Activated CD4-positive, alpha-beta T cell treated with anti-CD3 and anti-CD28 coated beads, Interleukin-2, amount 50 U/mL, for 16 hours (primary cell): Measurements from ENCODE around the gene SULF2.

ENCODE experiments used
- DNase-seq: peaks from one replicate; pipeline ENCODE4 v3.0.0-alpha.2; 2020

Gene SULF2

DNA sequence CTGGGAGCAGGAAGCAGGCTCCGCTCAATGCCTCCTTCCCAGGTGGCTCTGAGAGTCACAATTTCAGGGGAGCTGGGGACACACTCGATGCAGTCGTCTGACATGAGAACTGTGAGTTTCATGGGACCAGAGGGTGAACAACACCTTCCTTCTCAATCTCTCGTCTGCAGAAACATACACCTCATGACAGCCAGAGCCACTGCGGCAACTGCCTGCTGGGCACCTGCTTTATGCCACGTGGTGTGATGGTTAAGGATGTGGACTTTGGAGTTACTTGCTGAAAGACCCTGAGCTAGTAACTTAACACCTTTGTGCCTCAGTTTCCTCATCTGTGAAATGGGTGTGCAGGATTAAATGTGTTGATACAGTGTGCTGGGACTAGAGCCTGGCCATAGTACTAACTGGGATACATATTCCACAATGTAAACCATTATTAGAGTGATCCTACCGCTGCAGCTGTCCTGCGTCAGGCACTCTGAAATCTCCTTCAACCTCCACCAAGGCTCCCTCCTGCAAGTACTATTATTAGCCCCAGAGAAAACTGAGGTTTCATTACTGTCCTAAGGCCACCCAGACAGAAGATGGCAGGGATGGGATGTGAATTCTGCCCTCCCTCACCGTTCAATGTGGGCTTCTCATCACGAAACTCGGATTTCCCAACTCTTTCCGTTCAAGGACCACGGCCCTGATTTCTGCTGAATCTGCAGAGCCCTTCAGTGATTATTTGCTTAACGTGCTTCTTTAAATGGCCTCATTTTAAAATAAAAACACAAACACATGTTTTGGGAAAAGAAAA lies 24.4 kb downstream of the SULF2 start:
- no peak for DNase-seq

DNA sequence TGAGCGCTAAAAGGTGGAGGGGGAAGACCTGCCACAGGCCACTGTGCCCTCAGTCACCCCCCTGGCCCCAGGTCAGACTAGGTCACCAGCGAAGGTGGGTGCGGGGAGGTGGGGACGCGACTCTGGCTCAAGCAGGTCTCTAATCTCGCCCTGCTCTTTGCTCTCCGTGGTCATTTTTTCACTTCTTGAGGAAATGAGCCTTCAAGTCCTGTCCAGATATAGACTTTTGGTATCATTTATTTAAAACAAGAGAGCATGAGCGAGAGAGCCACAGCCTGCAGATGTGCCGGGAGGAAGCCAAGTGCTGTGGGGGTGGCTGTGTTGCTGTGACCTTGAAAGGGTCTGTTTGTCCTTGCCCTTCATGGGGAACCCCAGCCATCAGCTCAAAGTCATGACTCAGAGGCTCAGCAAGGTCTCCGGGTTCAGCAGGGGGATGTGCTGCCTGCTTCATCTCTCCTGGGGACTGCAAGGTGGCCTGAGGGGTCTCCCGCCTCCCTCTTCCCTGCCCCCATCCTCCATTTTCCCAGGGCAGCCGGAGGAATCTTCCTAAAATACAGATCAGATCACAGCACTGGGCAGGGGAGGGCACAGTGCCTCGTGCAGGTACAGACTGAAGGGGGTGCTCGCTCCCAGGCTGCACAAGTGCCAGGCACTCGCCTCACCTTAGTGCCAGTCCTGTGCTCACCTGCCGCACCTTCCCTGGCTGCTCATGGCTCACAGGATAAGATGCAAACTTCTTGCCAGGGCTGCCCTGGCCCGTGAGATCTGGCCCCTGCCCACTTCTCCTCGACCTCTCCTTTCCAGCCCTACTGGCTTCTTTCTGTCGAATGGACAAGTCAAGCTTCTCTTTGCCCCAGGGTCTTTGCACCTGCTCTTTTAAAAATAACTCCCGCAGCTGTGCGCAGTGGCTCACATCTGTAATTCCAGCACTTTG lies 26.5 kb downstream of the SULF2 start:
- DNase-seq: no peak

DNA sequence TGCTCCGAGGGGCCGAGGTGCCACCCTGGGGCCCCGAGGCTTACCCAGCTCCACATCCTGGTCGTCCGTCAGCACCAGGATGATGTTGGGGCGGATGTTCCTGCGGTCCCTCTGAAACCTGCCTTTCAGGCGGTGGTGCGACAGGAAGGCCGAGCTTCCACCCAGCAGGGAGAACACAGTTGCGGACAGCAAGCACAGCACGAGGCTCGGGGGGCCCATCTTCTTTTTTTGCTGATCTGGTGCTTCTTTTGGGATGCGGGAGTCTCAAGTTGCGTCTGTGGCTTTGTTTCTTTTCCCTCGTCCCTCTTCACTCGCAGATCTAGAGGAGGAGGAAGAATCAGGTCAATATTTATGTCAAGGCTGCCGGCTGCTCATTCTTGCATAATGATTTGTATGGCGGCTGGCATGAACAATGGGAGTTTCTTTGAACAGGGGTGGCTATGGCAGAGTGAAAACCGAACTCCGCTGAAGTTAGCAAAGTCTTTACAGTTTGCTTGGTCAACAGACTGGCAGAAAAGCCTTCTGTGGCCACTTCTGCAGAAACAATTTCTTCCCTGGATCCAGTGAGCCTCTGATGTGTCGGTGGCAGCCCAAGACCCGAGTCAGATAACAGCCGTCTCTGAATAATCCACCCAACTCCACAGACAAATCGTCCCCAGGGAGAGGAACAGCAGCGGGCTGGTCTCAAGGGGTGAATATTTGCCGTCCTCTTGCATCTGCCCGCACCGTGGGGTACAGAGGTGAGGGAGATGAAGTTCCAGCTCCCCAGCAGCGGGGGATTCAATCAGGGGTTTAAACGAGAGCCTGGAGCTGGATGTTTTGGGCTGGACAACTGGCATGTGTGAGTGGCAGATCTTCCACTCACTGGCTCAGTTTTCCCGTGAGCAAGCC lies 27.9 kb downstream of the SULF2 start:
- no peak for DNase-seq

DNA sequence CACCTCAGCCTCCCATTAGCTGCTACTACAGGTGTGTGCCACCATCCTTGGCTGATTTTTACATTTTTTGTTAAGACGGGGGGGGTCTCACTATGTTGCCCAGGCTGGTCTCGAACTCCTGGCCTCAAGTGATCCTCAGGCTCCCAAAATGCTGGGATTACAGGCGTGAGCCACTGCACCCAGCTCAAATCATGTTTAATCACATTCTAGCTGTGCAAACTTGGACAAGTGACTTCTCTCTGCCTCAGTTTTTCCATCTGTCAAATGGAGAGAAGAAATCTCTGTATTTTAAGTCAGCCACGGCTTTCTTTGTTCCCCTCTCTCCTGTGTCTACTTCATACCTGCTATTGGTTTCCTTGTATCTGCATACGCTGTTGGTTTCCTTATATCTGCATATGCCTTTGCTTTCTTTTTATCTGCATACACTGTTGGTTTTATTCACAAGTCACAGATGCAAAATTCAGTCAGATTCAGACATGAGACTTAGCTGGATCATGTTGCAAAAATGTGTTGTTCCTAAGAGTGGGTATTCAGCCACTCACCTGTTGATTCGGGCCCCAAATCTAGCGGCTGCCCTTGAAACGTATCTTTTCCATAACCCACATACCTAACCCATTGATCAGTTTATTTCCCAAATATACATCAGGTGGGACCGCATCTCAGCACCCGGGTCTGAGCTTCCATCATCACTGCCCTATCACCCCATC lies 30.2 kb downstream of the SULF2 start:
- DNase-seq: no peak

DNA sequence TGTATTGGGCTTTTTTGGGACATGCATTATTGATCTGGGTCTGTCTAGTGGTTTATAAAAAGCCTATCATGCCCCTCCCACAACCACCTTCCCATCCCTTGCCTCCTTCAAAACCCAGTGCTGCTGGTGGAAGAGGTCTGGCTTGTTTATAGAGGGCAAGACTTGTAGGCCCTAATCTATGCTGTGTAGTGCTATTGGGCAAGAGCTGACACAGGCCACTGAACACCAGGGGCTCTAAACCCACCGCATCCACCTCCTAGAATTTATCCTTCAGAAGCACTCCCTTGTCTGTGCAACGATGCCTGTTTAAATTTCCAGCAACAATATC lies 30.9 kb downstream of the SULF2 start:
- DNase-seq: no peak

DNA sequence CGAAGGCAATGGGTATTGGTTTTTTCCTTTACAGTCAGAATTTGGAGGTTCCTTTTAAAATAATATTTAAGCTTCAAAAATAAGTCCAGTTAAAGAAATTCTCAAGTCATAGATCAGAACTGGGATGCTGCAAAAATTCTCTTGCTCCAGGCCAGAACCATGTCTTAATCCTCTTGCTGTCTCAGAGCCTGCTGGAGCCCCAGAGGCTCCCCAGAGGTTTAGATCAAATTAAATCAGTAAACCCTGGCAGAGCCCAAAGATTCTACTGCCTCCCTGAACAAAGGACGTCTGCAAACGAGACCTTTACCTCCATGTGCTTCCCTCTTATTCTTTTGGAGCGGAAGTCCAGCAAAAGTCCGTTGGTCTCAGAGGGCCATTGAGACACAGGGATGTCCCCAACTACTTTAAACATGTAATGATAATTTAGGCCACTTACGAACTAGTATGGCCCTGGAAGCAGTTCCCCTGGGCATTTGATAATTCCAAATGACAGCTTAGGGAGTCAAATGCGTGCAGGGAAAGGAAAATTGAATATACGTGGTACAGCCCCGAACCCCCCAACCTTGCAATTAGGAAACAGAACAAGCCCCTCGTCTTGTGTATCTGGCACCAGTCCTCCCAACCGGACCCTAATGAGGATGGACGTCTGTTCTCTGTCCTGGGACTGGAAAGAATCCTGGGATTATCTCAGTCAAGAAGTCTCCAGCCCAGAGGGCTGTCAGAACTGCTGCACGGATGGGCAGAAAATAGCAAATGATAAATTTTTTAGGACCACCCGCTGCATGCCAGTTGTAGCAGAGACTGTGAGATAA lies 31.5 kb downstream of the SULF2 start:
- no peak for DNase-seq

DNA sequence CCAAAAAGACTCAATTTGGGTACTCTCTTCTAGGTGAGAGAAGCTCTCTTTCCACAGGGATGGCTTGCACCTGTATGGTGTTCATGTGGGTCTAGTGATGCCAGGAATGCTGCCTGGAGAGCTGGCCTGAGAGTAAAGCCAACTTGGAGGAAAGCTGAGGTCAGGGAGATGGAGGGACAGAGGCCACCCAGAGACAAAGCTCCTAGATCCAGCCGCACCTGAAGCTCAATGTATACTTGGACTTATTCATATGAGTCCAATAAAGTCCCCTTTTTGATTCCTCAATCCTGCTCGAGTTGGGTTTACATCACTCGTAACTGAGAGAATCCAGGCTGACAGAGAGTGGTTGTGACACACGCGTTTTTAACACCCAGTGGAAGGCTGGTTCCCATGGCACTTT lies 33.8 kb downstream of the SULF2 start:
- no peak for DNase-seq

DNA sequence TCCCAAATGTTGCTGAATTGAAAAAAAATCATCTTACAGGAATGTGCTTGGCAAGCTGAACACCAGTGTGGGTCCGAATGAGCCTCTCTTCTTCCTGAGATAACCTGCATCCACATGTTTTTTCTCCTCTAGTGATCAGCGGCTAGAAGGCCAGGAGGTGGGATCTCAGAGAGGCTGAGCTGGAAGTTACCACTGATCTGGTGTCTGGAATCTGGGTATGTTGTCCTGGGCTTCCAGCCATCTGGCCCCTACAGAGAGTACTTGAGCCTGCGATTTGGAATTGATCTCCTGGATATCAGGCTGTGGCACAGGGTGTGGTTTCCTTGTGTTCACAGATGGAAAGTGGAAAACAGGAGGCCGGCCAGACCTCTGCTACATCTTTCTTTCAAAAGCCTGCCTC lies 35.9 kb downstream of the SULF2 start:
- DNase-seq: no peak

DNA sequence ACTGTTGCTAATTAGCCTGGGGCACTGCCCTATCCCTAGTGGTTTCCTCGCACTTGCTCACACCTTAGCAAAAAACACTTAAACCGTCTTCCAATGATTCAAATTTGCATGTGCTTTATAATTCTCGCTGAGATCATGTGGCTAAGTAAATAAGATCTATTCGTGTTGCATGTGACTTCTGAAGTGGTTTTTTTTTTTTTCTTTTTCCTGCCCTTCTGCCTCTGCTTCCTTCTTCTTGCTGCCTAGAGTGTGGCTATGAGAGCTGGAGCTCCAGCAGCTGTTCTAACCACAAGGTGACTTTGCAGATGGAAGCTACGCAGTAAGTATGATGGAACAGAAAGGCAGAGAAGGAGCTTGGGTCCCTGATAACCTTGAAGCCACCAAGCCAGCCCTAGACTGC lies 36.5 kb downstream of the SULF2 start:
- no peak for DNase-seq

DNA sequence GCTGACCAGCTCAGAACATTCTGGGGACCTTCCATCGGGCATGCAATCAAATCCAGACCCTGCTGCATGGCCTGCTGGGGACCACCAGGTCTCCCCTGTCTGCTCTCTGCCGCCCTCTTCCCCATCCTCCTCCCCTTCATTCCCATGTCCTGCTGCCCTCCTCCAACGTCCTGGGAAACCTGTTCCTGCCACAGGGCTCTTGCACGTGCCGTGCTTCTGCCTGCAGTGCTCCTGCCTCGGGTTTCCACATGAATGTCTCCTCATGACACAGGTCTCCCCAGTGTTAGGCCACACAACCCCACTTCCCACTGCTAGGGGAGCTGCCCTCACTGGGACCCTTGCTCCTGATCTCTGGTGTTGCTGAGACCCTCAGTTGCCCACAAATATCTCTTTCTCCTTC lies 37.2 kb downstream of the SULF2 start:
- no peak for DNase-seq

DNA sequence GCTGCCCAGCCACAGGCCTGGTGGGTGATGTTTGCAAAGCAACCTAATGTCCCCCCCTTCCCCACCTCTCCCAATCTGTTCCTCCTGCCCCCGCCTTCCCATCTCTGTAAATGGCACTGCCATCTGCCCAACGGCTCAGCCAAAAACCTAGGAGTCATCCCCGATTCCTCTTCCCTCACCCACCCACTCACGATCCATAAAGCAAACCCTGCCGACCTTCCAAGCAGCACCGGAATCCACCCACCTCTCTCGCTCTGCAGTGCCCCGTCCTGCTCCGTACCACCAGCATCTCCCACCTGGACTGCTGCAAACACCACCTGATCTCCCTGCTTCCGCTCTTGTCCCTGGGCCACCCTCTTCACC lies 37.6 kb downstream of the SULF2 start:
- no peak for DNase-seq

DNA sequence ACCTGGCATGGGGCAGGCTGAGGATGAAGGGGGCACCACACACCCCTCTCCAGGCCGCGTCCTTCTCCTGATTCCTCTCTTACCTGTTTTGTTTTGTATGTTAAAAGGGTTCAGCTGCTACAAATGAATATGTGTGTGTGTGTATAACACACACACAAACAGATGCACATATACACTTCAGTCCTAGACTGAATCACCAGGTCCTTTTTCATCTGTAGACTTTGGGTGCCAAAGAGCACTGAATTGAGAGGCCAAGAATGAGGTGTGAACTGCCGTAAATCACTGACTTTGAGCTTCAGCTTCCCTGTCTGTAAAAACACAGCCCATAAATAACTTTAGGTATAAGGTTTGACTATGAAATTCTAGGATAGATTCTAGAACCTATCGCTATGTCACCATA lies 40.5 kb downstream of the SULF2 start:
- no peak for DNase-seq

DNA sequence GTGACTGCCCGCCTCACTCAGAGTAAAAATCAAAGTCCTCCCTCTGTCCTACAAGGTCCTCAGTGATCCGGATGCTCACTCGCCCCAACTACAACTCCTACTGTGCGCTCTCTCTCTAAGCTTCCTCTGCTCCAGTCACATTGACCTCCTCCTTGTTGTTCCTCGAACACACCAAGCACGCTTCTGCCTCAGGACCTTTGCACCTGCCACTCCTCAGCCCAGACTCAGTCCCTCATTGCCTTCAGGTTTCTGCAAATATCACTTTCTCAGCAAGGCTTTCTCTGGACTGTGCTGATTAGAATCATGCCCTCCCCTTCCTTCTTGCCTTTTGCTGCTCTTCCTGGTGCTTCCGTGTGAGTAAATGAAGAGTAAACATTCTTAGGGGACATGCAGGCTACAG lies 41.6 kb downstream of the SULF2 start:
- DNase-seq: no peak

DNA sequence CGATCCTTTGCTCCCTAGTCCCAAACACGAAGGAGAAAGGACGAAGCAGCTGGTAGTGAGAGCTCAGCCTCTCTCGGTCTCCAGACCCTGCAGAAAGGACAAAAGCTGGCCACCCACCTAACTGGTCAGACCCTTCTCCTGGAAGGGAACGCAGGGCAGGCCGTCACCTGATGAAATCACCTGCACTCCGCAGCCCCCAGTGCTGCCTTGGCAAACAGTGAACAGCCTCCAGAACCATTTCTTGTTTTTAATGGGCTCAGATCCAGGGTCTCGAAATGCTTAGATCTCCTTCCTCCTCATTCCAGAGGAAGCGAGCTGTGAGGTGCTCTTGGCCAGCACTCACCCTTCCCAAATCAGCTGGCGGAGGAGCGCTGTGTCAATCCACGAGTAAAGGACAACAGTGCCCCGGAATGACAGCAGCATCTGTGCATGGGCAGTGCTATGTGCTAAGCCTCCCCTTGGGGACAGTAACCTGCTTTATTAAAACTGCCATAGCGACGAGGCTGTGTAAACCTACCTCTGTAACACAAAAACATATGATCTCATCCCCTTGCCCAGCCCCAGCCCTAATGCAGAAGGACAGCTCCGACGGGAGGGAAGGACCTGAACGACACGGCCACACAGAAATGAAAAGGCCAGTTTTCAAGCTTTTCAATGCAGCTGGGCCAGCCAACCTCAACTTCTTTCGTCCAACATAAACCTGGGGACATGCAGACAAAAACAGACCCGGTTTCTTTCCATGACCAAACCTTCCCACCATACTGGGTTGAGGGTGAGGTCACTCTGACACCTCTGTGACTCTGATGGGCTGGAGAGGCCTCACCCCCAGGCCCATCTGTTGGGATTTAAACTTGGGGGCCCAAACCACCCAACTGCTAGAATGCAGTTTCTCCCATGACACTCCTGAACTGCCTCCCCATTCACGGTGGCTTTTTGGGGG lies 43.3 kb downstream of the SULF2 start:
- no peak for DNase-seq

DNA sequence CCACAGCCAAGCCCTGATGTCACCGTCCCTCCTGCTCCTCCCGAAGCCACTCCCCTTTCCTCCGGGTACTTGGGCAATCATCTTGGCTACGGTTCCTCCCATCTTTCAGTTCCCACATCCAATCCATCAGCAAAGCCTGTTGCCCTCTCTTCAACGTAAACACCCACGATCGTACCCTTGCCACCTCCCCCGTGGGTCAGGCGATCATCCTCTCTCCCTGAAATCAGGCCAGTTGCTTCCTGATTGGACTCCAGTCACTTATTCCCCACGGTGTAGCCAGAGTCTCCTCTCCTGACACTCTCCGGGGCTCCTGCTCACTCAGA lies 44.5 kb downstream of the SULF2 start:
- no peak for DNase-seq

DNA sequence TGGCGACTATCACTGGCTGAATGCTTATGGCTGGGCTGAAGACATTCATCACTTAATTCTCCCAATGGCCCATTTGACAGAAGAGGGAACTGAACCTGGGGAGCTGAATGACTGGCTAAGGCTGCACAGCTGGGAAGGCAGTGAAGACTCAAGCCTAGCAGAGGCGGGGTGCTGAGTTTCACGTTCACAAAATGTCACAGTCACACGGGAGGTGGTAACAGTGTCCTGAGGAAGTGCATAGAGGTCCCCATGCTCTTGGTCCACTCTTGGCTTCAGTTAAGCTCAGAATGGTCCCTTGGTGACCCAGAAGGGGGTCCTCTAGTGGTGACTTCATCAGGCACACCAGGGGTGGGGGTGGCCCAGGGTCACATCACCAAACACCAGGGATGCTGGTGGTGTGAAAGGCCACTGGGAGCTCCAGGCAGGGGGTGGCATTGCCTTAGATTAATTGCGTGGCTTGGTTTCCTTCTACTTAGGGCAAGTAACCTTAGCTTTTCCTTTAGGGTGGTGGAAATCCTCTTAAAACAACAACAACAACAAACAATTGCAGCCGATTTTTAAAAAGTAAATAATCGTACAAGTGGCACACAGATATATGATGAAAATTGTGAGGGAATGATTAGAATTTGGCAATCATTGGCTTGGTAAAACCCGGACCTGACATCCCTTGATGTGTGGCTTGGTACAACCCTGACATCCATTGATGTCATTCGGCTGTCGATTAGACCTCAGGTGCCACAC lies 45.0 kb downstream of the SULF2 start:
- DNase-seq: no peak

DNA sequence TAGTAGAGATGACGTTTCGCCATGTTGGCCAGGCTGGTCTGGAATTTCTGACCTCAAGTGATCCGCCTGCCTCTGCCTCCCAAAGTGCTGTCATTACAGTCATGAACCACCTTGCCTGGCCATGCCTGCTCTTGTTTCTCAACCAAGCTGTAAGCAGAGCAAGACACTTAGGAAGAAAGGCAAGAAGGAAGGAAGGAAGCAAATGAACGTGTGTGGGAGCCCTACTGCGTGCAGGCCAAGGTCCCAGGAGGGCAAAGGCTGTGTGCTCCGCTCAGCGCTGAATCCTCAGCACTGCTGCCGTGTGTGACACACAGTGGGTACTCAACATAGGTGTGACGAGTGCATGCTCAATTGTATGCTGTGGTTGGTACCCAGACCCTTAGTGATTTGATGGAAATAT lies 47.4 kb downstream of the SULF2 start:
- no peak for DNase-seq

DNA sequence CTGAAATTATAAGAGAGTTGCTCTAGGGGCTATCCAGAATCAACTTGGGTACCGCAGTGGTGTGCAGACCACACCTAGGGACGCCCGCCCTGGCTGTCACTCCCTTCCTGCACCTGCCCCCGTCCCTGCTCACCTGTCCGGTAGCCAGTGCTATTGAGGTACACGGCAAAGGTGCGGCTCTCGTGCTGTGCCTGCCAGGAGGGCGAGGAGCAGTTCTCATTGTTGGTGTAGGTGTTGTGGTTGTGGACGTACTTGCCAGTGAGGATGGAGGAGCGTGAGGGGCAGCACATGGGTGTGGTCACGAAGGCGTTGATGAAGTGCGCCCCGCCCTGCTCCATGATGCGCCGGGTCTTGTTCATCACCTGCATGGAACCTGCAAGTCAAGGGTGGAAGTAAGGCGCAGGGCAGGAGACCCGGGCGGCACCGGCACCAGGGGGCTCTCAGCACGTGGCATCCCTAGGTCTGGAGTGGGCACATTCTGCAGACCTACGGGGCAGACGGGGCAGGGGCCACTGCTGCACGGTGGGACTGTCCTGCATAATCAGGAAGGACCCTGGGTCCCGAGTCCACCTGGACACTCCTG lies 48.6 kb downstream of the SULF2 start:
- no peak for DNase-seq
